Measurements from ENCODE around the gene LRBA.

GRCh38 chr4:150381609-150382008 is 633.5 kb downstream of the LRBA start:
- TF ChIP-seq CTCF (IDR thresholded peaks at IDR 0.05) = no peak
- TF ChIP-seq POLR2A (IDR thresholded peaks at IDR 0.05; ENCODE audit: low read depth) = no peak
